PFSK-1 (cell line): ENCODE data around the gene LRRIQ1.

Source experiments
- POLR2AphosphoS5 ChIP-seq: IDR thresholded peaks from 2 replicates; pipeline ENCODE4 v1.6.1; 2012; ENCODE audit warnings: low read depth, mild to moderate bottlenecking, control low read depth, low read length, moderate library complexity
- SIN3A ChIP-seq: IDR thresholded peaks from 2 replicates; pipeline ENCODE4 v1.6.1; 2012; ENCODE audit warnings: mild to moderate bottlenecking, low read length, moderate library complexity, borderline replicate concordance; ENCODE audit not compliant: insufficient read depth
- TAF1 ChIP-seq: IDR thresholded peaks from 2 replicates; pipeline ENCODE4 v1.6.1; 2012; ENCODE audit warnings: low read length, control low read depth, borderline replicate concordance; ENCODE audit not compliant: insufficient read depth
- TF ChIP-seq, protein P1 (sequence below), 2 experiments: IDR thresholded peaks; 2 replicates each; pipeline versions ENCODE4 v1.6.1 to v1.8.0; 2011 to 2012; ENCODE audit warnings: low read depth in 2 of 2, low read length in 2 of 2, control low read depth in 1 of 2, inconsistent platforms in 1 of 2, mild to moderate bottlenecking in 1 of 2, moderate library complexity in 1 of 2; ENCODE audit not compliant: insufficient read depth in 1 of 2

DNA sequence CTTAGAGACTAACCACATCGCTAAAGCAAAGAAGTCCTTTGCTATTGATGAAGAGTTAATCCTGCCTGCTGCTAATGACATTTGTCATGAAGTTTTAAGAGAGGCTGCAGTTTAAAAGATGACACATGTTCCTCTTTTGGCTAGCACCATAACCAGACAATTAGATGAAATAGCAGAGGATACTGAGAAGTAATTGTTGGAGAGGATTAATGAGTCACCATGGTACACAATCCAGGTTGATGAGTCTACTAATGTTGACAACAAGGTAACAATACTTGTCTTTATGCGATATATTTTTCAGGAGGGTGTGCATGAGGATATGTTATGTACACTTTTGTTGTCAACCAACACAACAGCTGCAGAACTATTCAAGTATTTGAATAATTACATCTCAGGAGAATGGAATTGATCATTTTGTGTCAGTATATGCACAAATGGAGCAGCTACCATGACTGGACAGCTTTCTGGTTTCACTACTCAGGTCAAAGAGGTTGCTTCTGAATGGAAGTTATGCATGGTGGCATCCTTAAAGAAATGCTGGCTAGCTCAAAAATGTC lies 56.7 kb downstream of the LRRIQ1 start:
- TF ChIP-seq TAF1 (no peak), POLR2AphosphoS5 (no peak), SIN3A (no peak)
- TF ChIP-seq, protein P1, sequence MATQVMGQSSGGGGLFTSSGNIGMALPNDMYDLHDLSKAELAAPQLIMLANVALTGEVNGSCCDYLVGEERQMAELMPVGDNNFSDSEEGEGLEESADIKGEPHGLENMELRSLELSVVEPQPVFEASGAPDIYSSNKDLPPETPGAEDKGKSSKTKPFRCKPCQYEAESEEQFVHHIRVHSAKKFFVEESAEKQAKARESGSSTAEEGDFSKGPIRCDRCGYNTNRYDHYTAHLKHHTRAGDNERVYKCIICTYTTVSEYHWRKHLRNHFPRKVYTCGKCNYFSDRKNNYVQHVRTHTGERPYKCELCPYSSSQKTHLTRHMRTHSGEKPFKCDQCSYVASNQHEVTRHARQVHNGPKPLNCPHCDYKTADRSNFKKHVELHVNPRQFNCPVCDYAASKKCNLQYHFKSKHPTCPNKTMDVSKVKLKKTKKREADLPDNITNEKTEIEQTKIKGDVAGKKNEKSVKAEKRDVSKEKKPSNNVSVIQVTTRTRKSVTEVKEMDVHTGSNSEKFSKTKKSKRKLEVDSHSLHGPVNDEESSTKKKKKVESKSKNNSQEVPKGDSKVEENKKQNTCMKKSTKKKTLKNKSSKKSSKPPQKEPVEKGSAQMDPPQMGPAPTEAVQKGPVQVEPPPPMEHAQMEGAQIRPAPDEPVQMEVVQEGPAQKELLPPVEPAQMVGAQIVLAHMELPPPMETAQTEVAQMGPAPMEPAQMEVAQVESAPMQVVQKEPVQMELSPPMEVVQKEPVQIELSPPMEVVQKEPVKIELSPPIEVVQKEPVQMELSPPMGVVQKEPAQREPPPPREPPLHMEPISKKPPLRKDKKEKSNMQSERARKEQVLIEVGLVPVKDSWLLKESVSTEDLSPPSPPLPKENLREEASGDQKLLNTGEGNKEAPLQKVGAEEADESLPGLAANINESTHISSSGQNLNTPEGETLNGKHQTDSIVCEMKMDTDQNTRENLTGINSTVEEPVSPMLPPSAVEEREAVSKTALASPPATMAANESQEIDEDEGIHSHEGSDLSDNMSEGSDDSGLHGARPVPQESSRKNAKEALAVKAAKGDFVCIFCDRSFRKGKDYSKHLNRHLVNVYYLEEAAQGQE (IDR thresholded peaks at IDR 0.05; ENCODE audit: insufficient read depth in 1 of 2, low read depth in 2 of 2, low read length in 2 of 2) = no peak
